DMS153 treated with DMSO at 0.1 percent for 48 hours (cell line): ENCODE data around the gene MBD1.
"Not testable (repeated sequence)": the region's sequence is repeated elsewhere in the genome, so short reads cannot be mapped to it uniquely, and the experiment has no call there.

Source experiments
- DNase-seq: peaks from one replicate; lab custom pipeline; 2025; ENCODE audit not compliant: unreplicated experiment; lab: John Stamatoyannopoulos, UW

The MBD1 gene

GRCh38 chr18:50293039-50293438, 11.7 kb upstream of the MBD1 start:
- DNase-seq = no peak

GRCh38 chr18:50289108-50289443, 7.8 kb upstream of the MBD1 start:
- no peak for DNase-seq

DNA sequence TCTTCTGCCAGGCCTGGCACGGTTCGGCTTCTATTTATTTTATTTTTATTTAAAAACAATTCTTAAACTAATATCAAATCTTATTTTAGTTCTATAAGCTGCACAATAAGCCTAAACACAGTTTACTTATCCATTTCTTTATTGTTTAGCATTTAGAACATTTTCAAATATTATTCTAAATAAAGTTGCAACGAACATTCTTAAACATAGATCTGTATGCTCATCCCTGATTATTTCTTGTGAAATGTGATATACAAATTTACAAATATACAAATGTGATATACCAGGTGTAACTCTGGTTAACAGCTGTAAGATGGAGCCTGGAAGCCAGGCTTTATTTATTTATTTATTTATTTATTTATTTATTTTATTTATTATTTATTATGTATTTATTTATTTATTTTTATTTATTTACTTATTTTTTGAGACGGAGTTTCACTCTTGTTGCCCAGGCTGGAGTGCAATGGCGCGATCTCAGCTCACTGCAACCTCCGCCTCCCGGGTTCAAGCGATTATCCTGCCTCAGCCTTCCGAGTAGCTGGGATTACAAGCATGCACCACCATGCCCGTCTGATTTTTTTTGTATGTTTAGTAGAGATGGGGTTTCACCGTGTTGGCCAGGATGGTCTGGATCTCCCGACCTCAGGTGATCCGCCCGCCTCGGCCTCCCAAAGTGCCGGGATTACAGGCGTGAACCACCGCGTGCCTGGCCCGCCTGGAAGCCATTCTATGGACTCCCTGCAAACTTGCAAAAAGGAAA, 7.2 kb upstream of the MBD1 start:
- not testable (repeated sequence) for DNase-seq

GRCh38 chr18:50287441-50288347, 6.4 kb upstream of the MBD1 start, which contains the start of gene CXXC1:
TSS of gene CXXC1 (minus strand) at chr18:50287692. CDS start at chr18:50287589, 103 bp downstream.
- DNase-seq = peak; percentile 95

DNA sequence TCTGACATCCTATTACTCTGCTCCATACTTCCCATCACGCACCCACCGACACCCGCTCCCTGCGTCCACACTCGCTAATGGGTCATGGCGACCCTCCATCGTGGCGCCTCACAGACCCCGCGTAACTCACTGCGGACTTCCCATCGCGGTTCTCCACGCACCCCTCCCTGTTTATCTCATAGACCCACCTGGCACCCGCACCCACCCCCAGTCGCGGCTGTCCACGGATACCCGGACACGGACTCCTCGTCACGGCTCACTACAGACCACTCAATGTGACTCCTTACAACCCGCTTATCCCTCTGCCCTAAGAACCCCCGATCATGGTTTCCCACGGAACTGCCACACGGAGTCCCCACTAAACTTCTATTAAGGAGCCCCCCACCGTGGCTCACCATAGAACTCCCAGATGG, 5.7 kb upstream of the MBD1 start:
- no peak for DNase-seq

GRCh38 chr18:50286391-50287027, 5.2 kb upstream of the MBD1 start:
- no peak for DNase-seq

GRCh38 chr18:50285631-50286321, 4.5 kb upstream of the MBD1 start:
- no peak for DNase-seq

DNA sequence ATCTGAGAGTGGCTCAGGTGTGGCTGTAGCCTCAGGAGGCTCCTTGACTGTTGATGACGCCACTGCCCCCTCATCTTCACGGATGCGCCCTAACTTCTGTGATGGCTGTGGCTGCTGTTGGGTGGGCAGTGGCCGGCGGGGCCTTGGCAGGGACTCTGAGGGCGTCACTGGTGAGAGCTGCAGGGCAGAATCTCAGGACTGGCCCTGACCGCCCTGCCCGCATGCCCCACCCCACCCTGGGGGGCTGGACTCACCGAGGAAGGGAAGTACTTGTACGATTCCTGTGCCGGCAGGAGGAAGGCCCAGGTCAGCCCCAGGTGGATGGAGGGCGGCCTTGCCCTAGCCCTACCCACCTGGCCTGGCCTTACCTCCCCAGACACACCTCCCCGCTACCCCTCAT, 3.7 kb upstream of the MBD1 start:
- no peak for DNase-seq

DNA sequence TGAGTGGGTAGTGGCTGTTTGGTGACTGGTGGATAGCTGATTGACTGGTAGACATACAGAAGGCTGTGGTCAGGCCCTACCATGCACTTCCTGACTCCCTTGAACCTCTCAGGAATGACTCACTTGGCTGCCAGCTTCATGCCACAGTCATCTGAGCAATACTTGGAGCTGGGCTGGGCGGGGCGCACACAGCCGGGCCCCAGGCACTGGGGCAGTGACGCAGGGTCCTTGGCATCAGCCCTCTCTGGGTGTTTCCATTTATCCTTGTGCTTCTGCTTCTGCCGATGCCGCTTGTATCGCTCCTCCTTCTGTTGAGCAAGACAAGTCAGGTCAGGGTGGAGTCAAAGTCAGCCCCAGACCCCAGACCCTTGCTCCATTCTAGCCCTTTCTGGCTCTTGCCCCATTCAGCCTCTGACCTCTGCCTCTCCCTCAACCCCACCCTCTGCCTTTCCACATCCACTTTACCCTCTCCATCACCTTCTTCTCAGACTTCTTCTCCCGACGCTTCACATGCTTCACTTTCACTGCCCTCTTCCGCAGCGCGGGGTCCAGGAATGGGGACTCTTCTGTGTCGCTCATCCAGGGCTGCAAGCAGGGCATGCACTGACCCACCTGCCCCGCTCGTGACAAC, 3.0 kb upstream of the MBD1 start:
- DNase-seq = no peak

- DNase-seq = no peak
Measured at GRCh38 chr18:50283469-50284209, 2.3 kb upstream of the MBD1 start.

GRCh38 chr18:50282521-50283335, 1.4 kb upstream of the MBD1 start:
- DNase-seq = no peak

DNA sequence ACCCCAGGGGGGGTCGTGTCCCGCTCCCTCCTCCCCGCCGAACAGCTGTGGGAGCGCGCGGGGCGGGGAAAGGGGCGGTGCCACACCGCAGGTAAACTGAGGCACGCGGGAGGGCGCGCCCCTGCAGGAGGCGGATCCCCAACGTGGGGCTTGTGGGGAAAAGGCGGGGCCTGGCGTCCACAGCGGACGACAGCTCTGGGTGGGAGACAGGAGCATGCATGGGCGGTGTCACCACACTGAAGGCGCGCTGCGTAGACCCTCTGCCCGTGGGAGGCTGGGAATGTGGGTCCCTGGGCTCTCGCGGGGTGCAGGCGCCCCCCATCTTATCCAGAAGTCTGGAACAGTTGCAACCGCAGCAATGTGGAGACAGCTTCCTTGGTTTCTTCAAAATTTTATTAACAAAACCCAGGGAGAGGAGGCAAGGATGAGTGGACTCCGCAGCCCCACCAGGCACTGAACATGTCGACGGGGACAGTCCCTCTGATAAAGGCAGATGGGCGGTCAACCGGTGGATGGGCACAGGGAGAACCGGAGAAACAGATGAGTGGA, 723 bp upstream of the MBD1 start:
- no peak for DNase-seq

DNA sequence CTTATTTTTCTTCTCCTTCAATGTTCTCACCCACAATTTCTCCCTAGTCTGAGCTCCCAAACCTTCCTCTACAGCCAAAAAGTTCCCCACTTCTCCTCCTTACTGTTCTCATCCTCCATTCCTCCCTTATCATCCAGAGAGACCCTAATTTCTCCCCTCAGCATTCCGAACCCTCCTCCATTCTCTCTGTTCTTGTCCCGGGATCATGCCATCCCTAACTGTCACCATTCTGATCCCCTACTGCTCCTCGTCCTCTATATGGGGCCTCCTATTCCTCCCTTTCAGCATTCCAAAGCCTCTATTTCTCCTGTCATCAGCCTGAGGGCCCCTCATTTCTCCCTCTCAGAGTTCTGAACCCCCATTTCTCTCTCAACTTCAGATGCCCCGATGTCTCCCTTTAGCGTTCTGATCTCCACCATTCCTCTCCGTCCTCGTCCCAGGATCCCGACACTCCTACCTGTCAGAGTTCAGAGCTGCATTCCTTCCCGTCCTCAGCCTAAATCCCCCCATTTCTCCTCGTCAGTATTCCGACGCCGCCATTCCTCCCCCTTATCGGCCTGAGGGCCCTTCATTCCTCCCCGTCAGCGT, 522 bp downstream of the MBD1 start:
- DNase-seq = no peak

- DNase-seq = no peak
Measured at GRCh38 chr18:50279752-50280151, 1.6 kb downstream of the MBD1 start.

GRCh38 chr18:50277942-50278341, 3.4 kb downstream of the MBD1 start:
- DNase-seq = no peak

GRCh38 chr18:50276452-50276851, 4.9 kb downstream of the MBD1 start:
- no peak for DNase-seq

- no peak for DNase-seq
Measured at GRCh38 chr18:50275503-50276036, 5.8 kb downstream of the MBD1 start.

- DNase-seq = no peak
Measured at GRCh38 chr18:50274941-50275340, 6.4 kb downstream of the MBD1 start.
